ENCODE results near the gene PEX10.
A peak's percentile ranks its signal among the peaks of the same experiment; 100 is the strongest.

PEX10 gene

DNA sequence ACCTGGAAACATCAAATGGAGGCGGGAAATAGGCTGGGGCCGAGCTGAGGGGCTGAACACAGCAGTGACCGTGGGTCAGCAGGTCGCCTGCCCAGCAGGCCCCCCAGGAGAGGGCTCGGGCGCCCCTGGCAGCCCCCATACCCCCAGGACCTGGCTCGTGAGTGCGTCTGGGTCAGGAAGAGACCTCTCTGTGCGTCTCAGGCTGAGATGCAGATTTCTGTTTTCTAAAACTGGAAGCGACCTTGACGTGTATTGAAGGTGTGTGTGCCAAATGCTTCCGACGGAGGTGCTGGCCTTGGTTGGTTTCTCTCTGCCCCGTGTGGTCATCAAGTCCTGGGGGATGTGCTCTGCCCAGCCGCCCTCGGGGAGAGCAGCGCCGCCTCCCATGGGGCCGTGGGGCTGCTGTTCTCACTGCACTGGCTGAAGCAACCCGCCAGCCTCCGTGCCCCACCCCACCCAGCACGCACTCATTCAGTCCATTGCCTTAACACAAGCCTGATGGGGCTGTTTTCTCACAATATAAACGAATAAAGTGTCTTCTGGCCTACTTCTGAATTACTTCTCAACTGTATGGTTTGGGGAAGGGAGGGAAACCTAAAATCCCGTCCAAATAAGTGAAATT lies 7.4 kb downstream of the PEX10 start:
- DNase-seq (ENCODE audit: low read depth in 2 of 2) = no peak

DNA sequence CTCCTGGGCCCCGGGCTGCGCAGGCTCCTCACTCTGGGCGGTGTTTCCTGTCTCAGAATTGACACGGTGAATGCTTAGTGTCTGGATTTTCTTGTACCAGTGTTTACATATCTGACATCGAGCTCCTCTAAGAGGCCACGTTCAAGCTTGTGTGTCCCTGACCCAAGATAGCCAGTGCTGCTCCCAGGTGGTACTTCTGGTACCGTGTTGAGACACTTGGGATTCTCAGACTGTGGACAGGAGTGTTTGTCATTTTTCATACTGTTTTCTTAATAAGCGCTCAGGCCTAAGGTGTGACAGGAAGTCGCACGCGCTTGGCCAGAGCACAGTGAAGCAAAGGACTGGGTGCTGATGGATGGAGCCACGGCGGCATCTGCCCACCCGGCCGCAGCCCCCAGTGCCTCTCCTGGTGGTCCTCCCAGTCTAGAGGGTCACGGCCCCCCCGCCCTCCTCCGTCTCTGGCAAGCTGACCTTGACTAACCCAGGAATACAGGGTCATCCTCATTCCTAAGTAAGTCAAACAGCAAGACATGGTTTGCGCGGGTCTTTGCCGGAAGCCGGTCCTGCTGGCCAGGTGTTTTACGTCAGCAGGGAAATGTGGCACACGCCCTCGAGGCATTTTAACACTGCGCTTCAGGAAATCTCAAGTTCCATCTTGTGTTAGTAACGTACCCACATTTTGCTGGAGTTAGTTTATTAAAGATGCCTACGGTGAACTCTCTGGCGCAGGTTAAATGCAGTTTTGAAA lies 8.0 kb downstream of the PEX10 start:
- no peak for DNase-seq (ENCODE audit: low read depth in 2 of 2)

DNA sequence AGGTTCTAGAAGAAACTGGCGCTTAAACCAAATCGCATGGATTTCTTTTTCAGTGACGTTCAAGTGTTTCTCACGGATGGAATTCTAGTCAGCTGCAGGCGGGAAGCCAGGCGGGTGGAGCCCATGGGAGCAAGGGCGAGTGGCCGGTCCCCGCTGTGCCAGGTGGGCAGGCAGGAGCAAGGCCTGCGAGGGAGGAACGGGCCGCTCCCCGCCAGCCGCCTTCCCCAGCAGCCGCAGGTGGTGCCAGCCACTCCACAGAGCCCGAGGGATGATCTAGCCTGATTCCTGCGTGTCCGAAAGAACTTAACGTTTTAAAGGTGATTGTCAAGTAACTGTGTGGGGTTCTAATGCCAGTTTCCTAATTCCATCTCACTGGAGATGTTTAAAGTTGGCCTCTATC lies 9.1 kb downstream of the PEX10 start:
- no peak for DNase-seq (ENCODE audit: low read depth in 2 of 2)

DNA sequence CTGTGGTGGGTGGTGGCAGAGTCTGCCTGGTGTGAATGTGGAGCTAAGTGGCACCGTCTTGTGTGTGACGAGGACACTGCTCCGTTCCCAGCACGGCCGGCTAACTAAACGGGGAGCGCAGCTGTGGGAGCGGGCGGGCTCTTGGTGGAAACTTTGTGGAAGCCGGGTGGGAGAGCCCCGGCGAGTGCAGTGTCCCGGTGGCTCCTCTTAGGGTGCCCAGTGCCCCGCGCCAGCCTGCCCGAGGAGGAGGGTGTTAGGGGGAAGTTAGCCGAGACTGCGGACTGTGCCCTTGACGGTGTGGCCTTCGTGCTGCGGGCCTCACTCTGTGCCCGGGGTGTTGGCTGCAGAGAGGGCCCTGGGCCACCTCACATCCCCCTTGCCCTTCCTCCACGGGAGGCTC lies 9.9 kb downstream of the PEX10 start:
- DNase-seq (ENCODE audit: low read depth in 2 of 2) = no peak

DNA sequence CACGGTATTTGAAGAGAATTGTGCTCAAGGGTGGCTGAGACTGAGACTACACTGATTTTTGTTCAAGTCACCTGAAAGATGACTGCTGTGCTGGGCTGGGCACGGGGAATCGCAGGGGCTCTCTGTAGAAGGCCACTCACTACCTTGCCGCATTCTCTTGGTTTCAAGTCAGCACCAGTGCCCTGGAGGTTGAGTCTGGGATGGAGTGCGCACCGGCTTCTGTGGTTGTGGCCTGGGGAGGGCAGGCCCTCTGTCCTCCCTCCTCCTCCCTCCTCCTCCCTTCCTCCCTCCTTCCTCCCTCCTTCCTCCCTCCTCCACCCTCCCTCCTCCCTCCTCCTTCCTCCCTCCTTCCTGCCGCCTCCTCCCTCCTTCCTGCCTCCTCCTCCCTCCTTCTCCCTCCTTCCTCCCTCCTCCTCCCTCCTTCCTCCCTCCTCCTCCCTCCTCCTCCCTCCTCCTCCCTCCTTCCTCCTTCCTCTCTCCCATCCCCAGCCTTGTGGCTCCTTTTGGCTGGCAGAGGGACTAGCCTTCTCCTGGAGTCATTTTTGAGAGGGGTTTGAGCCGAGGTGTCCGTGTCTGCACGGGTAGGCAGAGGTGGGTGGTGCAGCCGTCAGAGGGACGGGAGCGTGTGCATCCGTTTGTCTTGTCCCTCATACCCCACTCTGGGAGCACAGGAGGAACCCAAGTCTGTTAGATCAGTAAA lies 11.3 kb downstream of the PEX10 start:
- DNase-seq (ENCODE audit: low read depth in 2 of 2) = no peak

DNA sequence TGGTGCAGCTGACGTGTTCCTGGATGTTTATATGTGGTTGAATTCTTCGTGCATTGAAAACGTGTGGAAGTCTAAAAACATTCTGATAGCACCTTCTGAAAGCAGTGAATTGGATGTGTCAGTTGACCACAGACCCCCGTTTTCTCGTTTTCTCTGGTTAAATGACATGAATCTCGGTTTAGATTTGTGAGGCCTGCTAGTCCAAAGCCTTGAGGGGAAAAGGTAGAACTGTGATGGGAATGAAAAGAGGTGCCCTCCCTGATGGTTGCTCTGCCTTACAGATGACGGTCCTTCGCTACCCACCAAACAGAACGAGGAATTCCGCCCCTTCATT lies 11.8 kb downstream of the PEX10 start:
- no peak for DNase-seq (ENCODE audit: low read depth in 2 of 2)

DNA sequence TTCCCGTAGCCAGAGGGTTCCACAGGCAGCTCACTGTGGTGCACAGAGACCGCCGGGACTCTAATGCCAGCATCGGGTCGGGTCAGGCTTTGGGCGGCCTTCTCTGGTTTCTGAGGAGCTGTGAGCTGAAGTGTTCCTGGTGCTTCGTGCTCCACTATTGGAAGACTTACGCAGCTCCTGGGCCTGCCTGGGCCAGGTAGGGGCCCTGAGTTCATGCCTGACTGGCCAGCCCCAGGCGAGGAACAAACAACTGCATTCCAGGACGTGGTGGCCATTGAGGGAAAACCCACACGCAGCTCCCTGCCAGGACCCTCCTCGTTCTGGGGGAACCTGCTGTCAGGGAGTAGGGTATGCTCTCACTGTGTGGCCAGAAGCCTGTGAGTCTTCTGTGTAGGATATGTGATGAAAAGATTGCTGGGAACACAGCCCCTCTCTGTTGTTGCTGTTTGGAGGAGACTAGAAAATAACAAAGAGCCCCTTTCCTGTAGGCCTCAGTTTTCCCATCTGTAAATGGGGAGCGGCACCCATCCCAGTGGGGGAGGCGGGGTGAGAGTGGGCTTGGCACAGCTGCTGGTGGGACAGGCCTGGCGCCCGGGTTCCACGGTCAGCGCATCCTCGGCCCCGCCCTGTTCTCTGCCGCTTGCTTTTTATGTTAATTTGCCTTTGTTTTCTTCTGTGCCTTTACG lies 12.3 kb downstream of the PEX10 start:
- DNase-seq (ENCODE audit: low read depth in 2 of 2) = no peak

DNA sequence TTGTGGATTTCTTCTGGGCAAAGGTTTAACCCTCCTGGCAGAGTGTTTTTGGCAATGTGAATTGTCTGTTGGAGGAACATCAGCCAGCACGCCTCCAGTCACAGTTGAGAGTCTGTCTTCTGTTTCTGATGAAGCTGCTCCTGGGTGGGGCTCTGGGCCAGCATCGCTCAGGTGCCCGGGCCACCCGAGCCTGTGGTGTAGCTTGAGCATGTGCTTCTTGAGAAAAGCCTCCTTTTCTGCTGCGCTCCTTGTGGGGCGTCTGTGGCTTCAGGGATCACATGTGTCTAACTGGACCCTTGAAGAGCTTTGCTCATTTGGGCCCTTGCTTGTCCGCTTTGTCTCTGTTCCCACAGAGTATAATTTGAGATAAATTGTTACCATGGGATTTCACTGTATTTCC lies 13.5 kb downstream of the PEX10 start:
- DNase-seq (ENCODE audit: low read depth in 2 of 2) = no peak

DNA sequence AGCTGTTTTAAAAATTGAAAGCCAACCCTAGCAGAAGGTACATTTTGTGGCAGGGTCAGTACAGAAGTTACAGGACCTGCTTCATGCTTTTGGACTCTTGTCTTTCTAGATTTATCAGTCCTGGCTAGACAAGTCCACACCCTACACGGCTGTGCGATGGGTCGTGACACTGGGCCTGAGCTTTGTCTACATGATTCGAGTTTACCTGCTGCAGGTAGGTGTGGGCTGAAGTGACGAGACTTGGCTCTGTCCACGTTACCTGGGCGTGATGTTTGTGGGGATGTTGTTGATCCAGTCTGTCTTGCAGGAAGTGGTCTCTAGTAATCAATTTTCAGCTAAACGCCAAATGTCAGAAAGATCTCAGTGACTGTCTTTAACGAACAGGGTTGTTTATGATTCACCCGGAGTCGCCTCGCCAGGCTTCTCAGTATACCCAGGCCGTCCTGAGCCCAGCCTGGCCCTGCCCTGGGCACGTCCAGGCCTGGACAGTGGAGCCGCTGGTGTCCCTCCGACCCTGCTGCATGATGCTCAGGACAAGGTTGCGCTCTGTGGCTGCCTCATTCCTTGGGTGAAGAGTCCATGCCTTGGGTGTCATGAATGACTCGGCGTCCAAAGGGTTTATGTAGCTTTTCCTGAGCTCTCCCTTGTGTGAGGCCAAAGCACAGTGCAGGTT lies 15.2 kb downstream of the PEX10 start:
- no peak for DNase-seq (ENCODE audit: low read depth in 2 of 2)

DNA sequence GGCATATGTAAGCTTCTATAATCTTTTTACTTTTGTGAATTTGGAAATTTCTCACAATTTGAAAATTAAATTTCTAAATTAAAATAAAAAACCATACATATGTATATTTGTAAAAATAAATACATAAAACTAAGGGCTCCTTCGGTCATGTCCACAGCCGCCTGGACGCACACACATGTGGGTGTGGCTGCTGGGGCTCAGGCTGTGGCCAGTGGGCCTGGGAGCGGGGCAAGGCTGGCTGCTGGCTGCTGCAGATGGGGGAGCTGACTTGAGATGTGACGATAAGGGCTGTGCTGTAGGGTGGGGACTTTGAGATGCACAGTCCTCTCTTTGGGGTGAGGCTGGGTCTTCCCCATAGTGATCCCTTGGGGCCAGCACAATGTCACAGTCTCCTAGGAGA lies 15.9 kb downstream of the PEX10 start:
- DNase-seq (ENCODE audit: low read depth in 2 of 2) = no peak

DNA sequence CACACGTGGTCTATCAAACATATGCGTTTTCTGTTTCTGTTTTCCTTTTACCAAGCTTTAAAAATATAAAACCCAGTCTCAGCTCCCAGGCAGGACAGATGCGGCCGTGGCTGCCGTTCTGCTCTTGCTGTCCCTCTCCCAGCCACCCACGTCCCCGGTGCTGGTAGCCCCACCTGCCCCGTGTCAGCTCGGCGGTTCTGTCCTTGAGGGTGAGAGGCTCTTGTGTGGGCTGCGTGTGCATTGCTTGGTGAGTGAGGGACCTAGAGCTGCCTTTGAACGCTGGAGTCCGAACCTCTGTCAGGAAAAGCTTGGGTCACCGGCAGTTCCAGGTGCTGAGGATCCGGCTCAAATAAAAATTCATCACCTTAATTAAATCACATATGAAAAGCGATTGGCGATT lies 16.3 kb downstream of the PEX10 start:
- no peak for DNase-seq (ENCODE audit: low read depth in 2 of 2)

DNA sequence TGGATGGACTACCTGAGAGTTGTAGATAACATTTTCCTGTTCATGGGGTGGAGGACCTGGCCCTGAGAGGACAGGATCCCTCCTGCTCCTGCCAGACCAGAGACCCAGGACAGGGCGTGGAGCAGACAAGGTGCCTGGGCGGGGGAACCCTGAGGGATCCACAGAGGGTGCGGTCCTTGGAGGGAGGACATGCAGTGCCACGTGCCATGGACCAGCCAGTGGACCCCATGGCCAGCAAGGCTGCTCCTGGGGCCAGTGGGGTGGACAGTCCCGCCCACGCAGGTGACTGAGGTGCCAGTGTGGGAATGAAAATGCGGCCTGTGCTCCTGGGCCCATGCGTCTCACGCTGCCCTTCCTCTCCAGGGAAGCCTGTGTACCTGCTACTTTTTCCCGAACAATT lies 17.1 kb downstream of the PEX10 start:
- DNase-seq (ENCODE audit: low read depth in 2 of 2) = no peak

DNA sequence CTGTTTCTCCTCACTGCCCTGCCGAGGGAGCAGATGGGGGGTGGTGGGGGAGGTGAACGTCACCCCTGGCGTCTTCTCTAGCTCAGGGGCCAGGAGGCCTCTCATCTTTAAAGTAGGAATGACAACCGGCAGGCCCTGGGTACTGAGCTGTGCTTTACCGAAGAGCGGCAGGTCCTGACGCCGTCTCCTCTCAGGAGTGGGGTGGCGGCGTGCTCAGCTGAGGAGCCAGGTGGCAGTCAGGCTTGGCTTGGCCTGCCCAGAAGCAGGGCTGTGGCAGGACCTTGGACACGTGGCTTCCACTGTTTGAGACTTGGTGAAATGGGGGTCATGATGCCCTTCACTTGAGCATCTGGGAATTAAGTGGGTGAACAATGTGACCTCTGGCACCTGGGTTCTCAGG lies 17.6 kb downstream of the PEX10 start:
- no peak for DNase-seq (ENCODE audit: low read depth in 2 of 2)

DNA sequence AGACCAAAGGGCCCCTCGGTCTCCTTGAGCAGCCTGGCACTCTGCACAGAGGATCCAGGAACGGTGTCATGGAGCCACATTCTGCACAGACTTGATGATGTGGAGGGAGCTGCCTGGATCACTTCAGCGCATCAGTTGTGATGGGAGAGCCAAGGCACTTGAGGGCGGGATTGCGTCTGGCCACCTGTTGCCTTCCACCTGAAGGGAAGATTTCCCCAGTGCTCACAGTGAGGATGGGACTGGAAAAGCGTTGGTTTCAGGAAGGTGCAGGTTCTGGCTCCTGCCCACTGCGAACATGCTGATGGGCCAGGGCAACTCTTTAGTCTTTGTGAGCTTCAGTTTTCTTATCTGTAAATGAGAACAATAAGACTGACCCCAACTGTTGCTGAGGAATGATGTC lies 18.1 kb downstream of the PEX10 start:
- no peak for DNase-seq (ENCODE audit: low read depth in 2 of 2)

DNA sequence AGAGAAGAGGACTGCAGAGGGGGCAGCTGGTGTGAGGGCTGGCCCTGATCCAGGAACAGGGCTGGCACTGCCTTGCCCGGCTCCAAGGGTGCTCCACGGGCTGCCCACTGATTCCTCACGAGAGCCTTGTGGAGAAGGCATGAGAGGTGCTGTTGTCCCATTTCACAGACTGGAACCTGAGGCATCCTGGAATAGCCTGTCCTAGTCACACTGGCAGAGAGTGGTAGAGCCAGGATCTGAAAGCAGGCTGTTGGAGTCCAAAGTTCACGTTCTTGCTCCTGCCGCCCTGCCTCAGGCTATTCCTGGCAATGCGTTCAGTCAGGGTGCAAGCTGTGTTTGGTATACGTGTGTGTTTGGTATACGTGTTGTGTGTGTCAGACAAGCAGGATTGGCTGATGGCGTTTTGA lies 18.9 kb downstream of the PEX10 start:
- DNase-seq (ENCODE audit: low read depth in 2 of 2) = no peak

DNA sequence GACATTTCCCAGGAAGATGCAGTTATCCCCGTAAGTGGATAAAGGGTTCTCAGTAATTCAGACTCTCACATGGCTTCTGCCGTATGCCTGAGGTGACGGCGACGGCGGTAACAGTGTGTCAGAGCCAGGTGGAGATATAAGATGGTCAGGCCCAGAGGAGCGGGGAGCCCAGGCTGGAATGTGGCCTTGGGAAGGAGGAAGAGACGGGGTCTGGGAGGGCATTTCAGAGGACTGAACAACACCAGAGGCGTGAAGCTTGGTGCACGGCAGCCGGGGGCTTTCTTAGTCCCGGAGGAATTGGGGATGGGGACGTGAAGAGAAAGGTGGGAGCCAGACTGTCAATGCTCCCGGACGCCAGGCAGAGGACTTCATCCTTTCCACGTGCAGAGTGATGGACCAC lies 19.7 kb downstream of the PEX10 start:
- DNase-seq (ENCODE audit: low read depth in 2 of 2) = no peak

DNA sequence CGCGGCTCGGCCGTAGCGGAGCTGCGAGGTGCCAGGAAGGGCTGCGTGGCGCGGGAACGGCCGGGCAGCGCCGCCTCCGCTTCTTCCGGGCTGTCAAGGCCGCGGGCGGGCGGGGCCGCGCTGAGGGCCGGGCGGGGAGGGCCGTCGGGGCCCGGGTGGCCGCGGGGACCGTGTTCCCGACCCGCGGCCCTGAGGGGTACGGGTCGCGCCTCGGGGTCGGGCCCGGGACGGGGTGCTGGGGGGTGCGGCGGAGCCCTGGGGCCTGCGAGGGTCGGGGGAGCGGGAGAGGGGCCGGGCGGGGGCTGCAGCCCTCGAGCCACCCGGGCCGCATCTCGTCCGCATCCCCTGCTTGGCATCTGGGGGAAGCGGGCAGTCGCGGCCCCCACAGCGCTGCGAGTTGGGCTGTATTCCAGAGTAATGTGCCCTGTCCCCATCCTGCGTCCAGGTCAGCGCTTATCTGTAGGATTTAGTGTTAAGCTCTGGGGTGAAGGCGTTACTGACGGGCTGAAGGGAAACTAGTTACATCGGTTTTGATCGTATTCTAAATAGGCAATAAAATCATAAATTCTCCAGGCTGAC lies 20.3 kb downstream of the PEX10 start:
- DNase-seq (ENCODE audit: low read depth in 2 of 2) = no peak

DNA sequence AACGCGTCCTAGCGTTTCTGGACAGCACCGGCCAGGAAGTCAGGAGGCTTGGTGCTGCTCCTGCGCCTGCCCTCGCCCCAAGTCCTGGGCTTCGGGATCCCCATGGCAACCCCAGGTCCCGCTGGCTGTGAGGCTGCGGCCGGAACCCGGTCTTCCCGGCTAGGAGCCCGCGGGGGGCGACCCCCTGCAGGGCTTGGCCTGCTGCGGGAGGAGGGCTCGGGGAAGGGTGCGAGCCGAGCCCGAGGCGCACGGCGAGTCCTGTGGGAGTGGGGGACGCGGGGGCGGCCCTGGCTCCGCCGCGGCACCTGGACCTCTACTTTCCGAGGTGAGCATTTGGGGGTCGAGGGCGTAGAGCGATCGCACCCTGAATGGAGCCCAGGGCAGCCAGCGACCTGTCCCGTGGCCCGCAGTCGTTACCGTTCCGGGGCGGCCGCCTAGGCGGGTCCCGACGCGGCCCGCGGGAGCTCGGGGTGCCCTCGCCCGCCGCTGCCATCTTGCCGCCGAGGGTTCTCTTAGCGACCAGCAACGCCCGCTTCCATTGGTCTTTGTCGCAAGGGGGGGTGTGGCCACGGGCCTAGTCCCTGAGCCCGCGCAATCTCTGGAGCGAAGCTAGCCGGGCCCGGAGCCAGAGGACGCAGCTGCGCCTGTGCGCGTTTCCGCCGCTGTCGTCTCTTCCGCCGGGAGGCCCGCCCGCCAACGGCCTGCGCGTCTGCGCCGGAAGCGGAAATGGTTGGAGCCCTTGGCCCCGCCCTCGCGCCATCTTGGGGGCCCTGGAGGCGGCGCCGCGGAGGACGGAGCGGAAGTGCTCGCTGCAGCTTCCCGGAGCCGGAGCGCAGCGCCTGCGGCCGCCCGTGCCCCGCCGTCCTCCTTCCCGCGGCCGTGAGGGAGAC lies 21.1 kb downstream of the PEX10 start, which contains the start of the genes MORN1 and RER1:
Gene MORN1 (minus strand): TSS at position 514 of the 890 bp plus-strand sequence. CDS start 21 bp downstream, at position 493.
Gene RER1 (plus strand): TSS at position 801 of the 890 bp plus-strand sequence. CDS start 3,950 bp downstream, outside the sequence.
- DNase-seq (ENCODE audit: low read depth in 2 of 2) = peak; percentile 97 to 99

DNA sequence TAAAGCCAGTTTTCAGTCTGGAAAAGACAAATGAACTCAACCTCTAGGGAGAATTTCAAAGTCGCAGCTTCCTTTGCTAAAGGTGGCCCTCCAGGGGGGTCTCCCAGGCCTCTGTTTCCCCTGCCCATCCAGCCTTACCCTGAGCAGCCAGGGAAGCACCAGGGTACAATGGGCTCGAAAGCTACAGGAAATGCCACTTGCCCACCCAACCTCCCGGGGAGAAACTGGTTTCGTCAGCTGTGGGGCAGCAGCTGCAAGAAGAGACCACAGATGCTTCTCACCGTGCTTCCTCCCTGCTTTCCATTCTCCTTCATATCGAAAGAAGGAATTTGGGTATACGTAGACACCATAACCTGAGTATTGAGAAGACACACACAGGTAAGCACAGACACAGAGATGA lies 22.7 kb downstream of the PEX10 start:
- DNase-seq (ENCODE audit: low read depth in 2 of 2) = no peak
